ENCODE measurements around the gene TET3. TPM values are rescaled to one million over a fixed set of nuclear protein-coding genes. Genes with fewer than 3 reads are reported as not detected.

TET3 gene
- total RNA-seq, 1 experiment from 2014 or later = 13.3 TPM

DNA sequence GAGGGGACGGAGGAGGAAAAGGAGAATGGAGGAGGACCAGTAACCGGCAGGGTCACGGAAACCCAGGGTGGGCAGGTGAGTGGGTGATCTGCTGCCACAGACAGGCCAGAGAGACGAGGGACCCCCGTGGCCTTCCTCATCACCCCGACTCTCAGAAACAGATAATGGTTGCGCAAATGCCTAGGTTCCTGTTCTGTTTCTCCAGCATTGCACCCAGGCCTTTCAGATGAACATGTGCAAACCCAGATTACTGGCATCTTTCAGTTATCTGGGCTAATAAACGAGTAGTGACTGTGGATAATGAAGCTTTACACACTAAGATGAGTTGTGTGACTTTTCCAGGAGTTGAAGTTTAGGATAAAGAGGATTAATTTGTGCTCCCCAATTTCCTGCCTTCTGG is 46.5 kb downstream of the TET3 start:
- DNase-seq (ENCODE audit: low spot score) = no peak

- no peak for DNase-seq (ENCODE audit: low spot score)
Observed at GRCh38 chr2:74031959-74032287, 47.2 kb downstream of the TET3 start.

DNA sequence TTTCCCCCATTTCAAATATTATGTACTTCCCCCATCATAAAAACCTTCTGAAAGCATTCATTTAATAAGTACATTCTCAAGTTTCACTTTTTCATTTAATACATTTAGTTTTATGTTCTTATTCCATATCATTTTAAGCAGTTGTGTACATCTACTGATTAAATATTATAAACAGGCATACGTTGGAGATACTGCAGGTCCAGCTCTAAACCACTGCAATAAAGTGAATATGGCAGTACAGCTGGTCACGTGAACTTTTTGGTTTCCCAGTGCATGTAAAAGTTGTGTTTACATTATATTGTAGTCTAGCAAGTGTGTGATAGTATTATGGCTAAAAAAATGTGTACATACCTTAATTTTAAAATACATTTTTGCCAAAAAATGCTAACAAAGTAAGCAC is 48.7 kb downstream of the TET3 start:
- DNase-seq (ENCODE audit: low spot score) = no peak

Small RNA genes within 50 kb of the gene (small RNA-seq; reads per million reads assigned to genes)
- not detected for gene AC110801.1
- gene RNA5SP97 = not detected

Other genes starting within 250 kb of the TET3 start
- gene TPRKB, start 247.6 kb upstream of the TET3 start, total RNA-seq (2014; rRNA removed; shearing (Covaris generic)) = 16.6 and 18.8 TPM in 2 replicates
- 17.8 and 18.4 TPM in 2 replicates for gene DUSP11, start 204.8 kb upstream of the TET3 start, total RNA-seq (2014; rRNA removed; shearing (Covaris generic))
- gene C2orf78, start 200.7 kb upstream of the TET3 start, total RNA-seq (2014; rRNA removed; shearing (Covaris generic)) = not detected in 2 replicates
- 20.9 and 28.2 TPM in 2 replicates for gene STAMBP, start 155.9 kb upstream of the TET3 start, total RNA-seq (2014; rRNA removed; shearing (Covaris generic))
- gene ACTG2, start 91.9 kb upstream of the TET3 start, total RNA-seq (2014; rRNA removed; shearing (Covaris generic)) = not detected in 2 replicates
- 47.5 and 58.6 TPM in 2 replicates for gene DGUOK, start 58.0 kb upstream of the TET3 start, total RNA-seq (2014; rRNA removed; shearing (Covaris generic))
- 24.6 and 31.9 TPM in 2 replicates for gene BOLA3, start 163.0 kb downstream of the TET3 start, total RNA-seq (2014; rRNA removed; shearing (Covaris generic))
- 31.4 and 38.9 TPM in 2 replicates for gene MOB1A, start 194.0 kb downstream of the TET3 start, total RNA-seq (2014; rRNA removed; shearing (Covaris generic))
- gene MTHFD2, start 213.7 kb downstream of the TET3 start, total RNA-seq (2014; rRNA removed; shearing (Covaris generic)) = 180 TPM in 2 replicates

All from HT-29 (cell line).